HepG2 (cell line): ENCODE results near the gene NFATC1. TPM values are rescaled to one million over a fixed set of nuclear protein-coding genes. Genes with fewer than 3 reads are reported as not detected.

Experiments
- ATAC-seq: fragments of 200-7000 bp; cut with Tn5 transposase; 3 replicates; pipeline ENCODE4 v1.9.1; 2020; ENCODE audit warnings: mild to moderate bottlenecking, moderate library complexity
- BruUV-seq: library from RNA; stranded (reverse); fragments of 400-500 nt; replicated peaks from 2 replicates; lab custom pipeline; 2021; lab: Mats Ljungman, UMichigan
- CTCF ChIA-PET: fragments of 300-600 bp; formaldehyde crosslinking; extraction: SDS; loops from one replicate; lab custom pipeline; 2021; ENCODE audit warnings: low total read pairs, inconsistent platforms, low intra/inter-chr PET ratio; lab: Yijun Ruan, JAX
- POLR2A ChIA-PET: fragments of 350-600 bp; sonication (Branson Sonifier 250); formaldehyde crosslinking; loops from one replicate; lab custom pipeline; 2020; ENCODE audit warnings: antibody characterized with exemption, inconsistent platforms; lab: Yijun Ruan, JAX
- DNase-seq: peaks from one replicate; pipeline ENCODE4 v3.0.0-alpha.2; 2015; ENCODE audit warnings: low spot score
- FAIRE-seq: peaks from 3 replicates; lab custom pipeline; 2011; peaks lifted over from hg19 to GRCh38; lab: Jason Lieb, UNC
- H2AFZ ChIP-seq: one replicate; pipeline ENCODE4 v1.6.1; 2011; ENCODE audit warnings: low read length, inconsistent platforms
- H3K27ac ChIP-seq: fragments of 300-600 bp; 3 replicates; pipeline ENCODE4 v1.8.0; 2011; ENCODE audit warnings: mixed run types, mild to moderate bottlenecking, mixed read lengths, low read length, inconsistent platforms; ENCODE audit not compliant: insufficient read depth; ENCODE audit errors: extremely low read length
- H3K27me3 ChIP-seq, 2 experiments: fragments of 200-600 bp in 1 of 2; 2 replicates in 1 of 2; 3 replicates in 1 of 2; pipeline versions ENCODE4 v1.6.0 to v1.8.0; 2011; ENCODE audit warnings: low read length in 2 of 2, mild to moderate bottlenecking in 2 of 2, moderate library complexity in 2 of 2, inconsistent platforms in 1 of 2; ENCODE audit not compliant: insufficient read depth in 2 of 2, control insufficient read depth in 1 of 2
- H3K36me3 ChIP-seq, 2 experiments: fragments of 200-600 bp in 1 of 2; replicated peaks in 1 of 2; 2 replicates in 1 of 2; 3 replicates in 1 of 2; pipeline versions ENCODE4 v1.5.1 to v1.8.0; 2011; ENCODE audit warnings: low read length in 2 of 2, inconsistent platforms in 1 of 2; ENCODE audit not compliant: insufficient read depth in 2 of 2, control insufficient read depth in 1 of 2
- H3K4me1 ChIP-seq: 2 replicates; pipeline ENCODE4 v1.5.1; 2012; ENCODE audit warnings: low read length, inconsistent platforms; ENCODE audit not compliant: insufficient read depth
- H3K4me2 ChIP-seq: 2 replicates; pipeline ENCODE4 v1.6.0; 2011; ENCODE audit warnings: low read depth, low read length, inconsistent platforms
- H3K4me3 ChIP-seq, 3 experiments: fragments of 200-600 bp in 1 of 3; sonication (generic), shearing (Covaris generic) in 1 of 3; replicated peaks in 1 of 3; 2 replicates each; pipeline ENCODE4 v1.5.1; 2011 to 2016; ENCODE audit warnings: low read length in 3 of 3, inconsistent platforms in 2 of 3, low read depth in 2 of 3, mild to moderate bottlenecking in 2 of 3, control low read depth in 1 of 3, mixed read lengths in 1 of 3; ENCODE audit not compliant: insufficient read depth in 1 of 3
- H3K79me2 ChIP-seq: one replicate; pipeline ENCODE4 v1.6.1; 2011; ENCODE audit warnings: low read length, inconsistent platforms; ENCODE audit not compliant: insufficient read depth
- H3K9ac ChIP-seq: 2 replicates; pipeline ENCODE4 v1.6.0; 2011; ENCODE audit warnings: mild to moderate bottlenecking, low read depth, low read length, inconsistent platforms; ENCODE audit not compliant: insufficient read depth
- H3K9me3 ChIP-seq: 2 replicates; pipeline ENCODE4 v1.5.1; 2012; ENCODE audit warnings: mild to moderate bottlenecking, low read length
- H4K20me1 ChIP-seq: 2 replicates; pipeline ENCODE4 v1.6.0; 2011; ENCODE audit warnings: inconsistent platforms, mild to moderate bottlenecking, low read length, moderate library complexity; ENCODE audit not compliant: insufficient read depth
- CENPT ChIP-seq: sonication (generic); formaldehyde crosslinking; IDR thresholded peaks from 2 replicates; pipeline ENCODE4 v1.8.0; 2022; ENCODE audit warnings: low read depth, mild to moderate bottlenecking, moderate library complexity, missing genetic modification reagents
- EZH2 ChIP-seq: conservative IDR thresholded peaks from 2 replicates; pipeline ENCODE4 v1.6.1; 2012; ENCODE audit warnings: mild to moderate bottlenecking, low read depth, low read length, moderate library complexity
- HOXA3 ChIP-seq: sonication (generic); formaldehyde crosslinking; IDR thresholded peaks from 2 replicates; pipeline ENCODE4 v1.5.0; 2020; ENCODE audit warnings: missing genetic modification reagents
- JDP2 ChIP-seq: sonication (generic); formaldehyde crosslinking; IDR thresholded peaks from 2 replicates; pipeline ENCODE4 v1.8.1; 2022; ENCODE audit warnings: missing genetic modification reagents, borderline replicate concordance
- KLF9 ChIP-seq: IDR thresholded peaks from 2 replicates; pipeline ENCODE4 v1.6.1; 2016; ENCODE audit warnings: low read depth
- MTA1 ChIP-seq: sonication (generic); formaldehyde crosslinking; IDR thresholded peaks from 2 replicates; pipeline ENCODE4 v1.4.0; 2020; ENCODE audit warnings: missing genetic modification reagents, mild to moderate bottlenecking, borderline replicate concordance
- NFATC3 ChIP-seq: sonication (generic); formaldehyde crosslinking; IDR thresholded peaks from 2 replicates; pipeline ENCODE4 v1.5.1; 2020; ENCODE audit warnings: mild to moderate bottlenecking, missing genetic modification reagents
- NFKBIZ ChIP-seq: IDR thresholded peaks from 2 replicates; pipeline ENCODE4 v1.6.1; 2018; ENCODE audit warnings: missing genetic modification reagents, missing compliant biosample characterization
- U2AF1 ChIP-seq: fragments of 200-400 bp; formaldehyde crosslinking; optimal IDR thresholded peaks from 2 replicates; pipeline ENCODE3; 2017; ENCODE audit warnings: mild to moderate bottlenecking, low read depth, low read length
- ZBTB49 ChIP-seq: sonication (generic); formaldehyde crosslinking; IDR thresholded peaks from 2 replicates; pipeline ENCODE4 v1.4.0; 2020; ENCODE audit warnings: missing genetic modification reagents, borderline replicate concordance
- ZFP41 ChIP-seq: sonication (generic); formaldehyde crosslinking; IDR thresholded peaks from 2 replicates; pipeline ENCODE4 v1.4.0; 2020; ENCODE audit warnings: mild to moderate bottlenecking, missing genetic modification reagents, borderline replicate concordance
- ZNF335 ChIP-seq: sonication (generic); formaldehyde crosslinking; IDR thresholded peaks from 2 replicates; pipeline ENCODE4 v1.4.0; 2020; ENCODE audit warnings: missing genetic modification reagents
- ZNF557 ChIP-seq: sonication (generic); formaldehyde crosslinking; IDR thresholded peaks from 2 replicates; pipeline ENCODE4 v1.4.0; 2020; ENCODE audit warnings: missing genetic modification reagents
- ZNF737 ChIP-seq: sonication (generic); formaldehyde crosslinking; IDR thresholded peaks from 2 replicates; pipeline ENCODE4 v1.5.0; 2020; ENCODE audit warnings: missing genetic modification reagents, mild to moderate bottlenecking, borderline replicate concordance
- ZNF773 ChIP-seq: sonication (generic); formaldehyde crosslinking; IDR thresholded peaks from 2 replicates; pipeline ENCODE4 v1.4.0; 2020; ENCODE audit warnings: missing genetic modification reagents, borderline replicate concordance
- ZNF839 ChIP-seq: sonication (generic); formaldehyde crosslinking; IDR thresholded peaks from 2 replicates; pipeline ENCODE4 v1.4.0; 2020; ENCODE audit warnings: missing genetic modification reagents, mild to moderate bottlenecking, borderline replicate concordance
- ZNF841 ChIP-seq: sonication (generic); formaldehyde crosslinking; IDR thresholded peaks from 2 replicates; pipeline ENCODE4 v1.8.1; 2023; ENCODE audit warnings: missing genetic modification reagents, borderline replicate concordance
- WGBS: methylation state at CpG from one replicate; pipeline ENCODE4 v1.1.6; 2017; ENCODE audit warnings: low lambda C conversion rate; 5-methylcytosine and 5-hydroxymethylcytosine counted together
- in situ Hi-C: cut with HindIII; loops from 2 replicates; pipeline ENCODE4 v1.10.0; 2017; ENCODE audit warnings: low pct_unique_long_range_greater_than_20kb; ENCODE audit not compliant: extremely low pct_ligation_motif_present
- intact Hi-C: fragments of 100-400 bp; cut with micrococcal nuclease; formaldehyde crosslinking; loops from one replicate; pipeline ENCODE4 v1.10.0; 2022; ENCODE audit not compliant: unreplicated experiment
- polyA plus RNA-seq, 8 experiments: library from polyadenylated mRNA; depleted of rRNA in 3 of 8; stranded (reverse) in 7 of 8; unstranded in 1 of 8; fragments of >200 nt; fragmentation: Illumina TruSeq in 4 of 8; extraction: Trizol in 4 of 8; gene quantifications; 2 replicates each; pipeline versions ENCODE4 v1.2.1 to v1.2.3, GENCODE V29; 2011 to 2016; ENCODE audit warnings: low read depth in 4 of 8, missing spikeins in 1 of 8, mixed read lengths in 1 of 8; ENCODE audit not compliant: insufficient read depth in 1 of 8
- total RNA-seq, 5 experiments: library from RNA; depleted of rRNA; stranded (reverse); fragments of >200 nt; fragmentation: Illumina TruSeq; extraction: Trizol; gene quantifications; 2 replicates each; pipeline ENCODE4 v1.2.3, GENCODE V29; 2016; ENCODE audit warnings: low read depth in 1 of 5

Gene NFATC1
- total and polyA plus RNA-seq, 2 of the 13 experiments (the other 11 are each of a cell fraction or from before 2014, with no cell fraction given): not detected

- H4K20me1 ChIP-seq: no peaks in the 10 kb centered on the region
- ATAC-seq (no peak), FAIRE-seq (no peak), DNase-seq (no peak)
- no peaks in the 10 kb centered on the region for H3K79me2 ChIP-seq
- no peak overlapping the region for H3K4me2 ChIP-seq
- H3K27me3 ChIP-seq: peaks cover 26 to 88% of the 10 kb centered on the region in 2 experiments
- ChIA-PET POLR2A (no interaction called here), CTCF (no interaction called here)
- no peaks in the 10 kb centered on the region for H3K36me3 ChIP-seq
- H3K9me3 ChIP-seq: no peaks in the 10 kb centered on the region
- no TSS peak for BruUV-seq
- H3K27ac ChIP-seq: no peak overlapping the region
- intact Hi-C loops (no loop called here), in situ Hi-C loops (no loop called here)
- no peak for TF ChIP-seq MTA1 (CRISPR knock-in tag)
- no peak for TF ChIP-seq KLF9
- 0 out of 2 replicates have a peak, but pooled peaks have one; percentile 18 for TF ChIP-seq EZH2
- no peaks in the 10 kb centered on the region for H3K4me1 ChIP-seq
- WGBS: 56% methylated on average over 16 of the region's 37 CpGs
- no peak overlapping the region for H2AFZ ChIP-seq
- no peak overlapping the region for H3K4me3 ChIP-seq
- H3K9ac ChIP-seq: no peak overlapping the region
These were observed 43.3 kb downstream of the NFATC1 start for GRCh38 chr18:79438898-79439627.

- 25% methylated on average over 13 of the region's 16 CpGs for WGBS
- Histone ChIP-seq H4K20me1 (no peaks in the 10 kb centered on the region), H3K36me3 (no peaks in the 10 kb centered on the region), H3K79me2 (no peaks in the 10 kb centered on the region), H3K4me2 (no peak overlapping the region), H2AFZ (no peak overlapping the region), H3K27me3 (peaks cover 26 to 84% of the 10 kb centered on the region in 2 experiments), H3K27ac (no peak overlapping the region), H3K9ac (no peak overlapping the region), H3K9me3 (no peaks in the 10 kb centered on the region), H3K4me1 (no peaks in the 10 kb centered on the region), H3K4me3 (no peak overlapping the region)
- BruUV-seq: no TSS peak
- FAIRE-seq (no peak), DNase-seq (no peak), ATAC-seq (no peak)
- intact Hi-C loops (no loop called here), in situ Hi-C loops (no loop called here)
- TF ChIP-seq ZBTB49 (CRISPR knock-in tag): no peak
- no peak for TF ChIP-seq ZNF839 (CRISPR knock-in tag)
- no peak for TF ChIP-seq JDP2 (CRISPR knock-in tag)
- no peak for TF ChIP-seq ZNF773 (CRISPR knock-in tag)
- no peak for TF ChIP-seq ZFP41 (CRISPR knock-in tag)
- no peak for TF ChIP-seq ZNF335
- no peak for TF ChIP-seq CENPT (CRISPR knock-in tag)
- TF ChIP-seq ZNF841 (CRISPR knock-in tag): no peak
- TF ChIP-seq NFATC3: no peak
- no peak for TF ChIP-seq HOXA3 (CRISPR knock-in tag)
- no peak for TF ChIP-seq NFKBIZ (CRISPR knock-in tag)
- no peak for TF ChIP-seq U2AF1
- no peak for TF ChIP-seq ZNF737
- TF ChIP-seq ZNF557 (CRISPR knock-in tag): no peak
- POLR2A ChIA-PET: no interaction called here
- CTCF ChIA-PET: no interaction called here
These were observed 43.9 kb downstream of the NFATC1 start for GRCh38 chr18:79439628-79440023.
